Measurements from ENCODE around the gene RPL36A. TPM values are rescaled to one million over a fixed set of nuclear protein-coding genes. Genes with fewer than 3 reads are reported as not detected.

The RPL36A gene
- polyA plus RNA-seq, 6 donors from 2014 or later: 1,439 to 2,390 (median 1,883) TPM

- Mint-ChIP-seq H3K4me1 (peaks cover 33 to 53% (median 40%) of the 10 kb centered on the region in 3 donors), H3K27ac (peak overlapping the region in 5 of 6 donors; percentile 32 to 86 (median 73)), H3K9me3 (no peaks in the 10 kb centered on the region), H3K27me3 (no peaks in the 10 kb centered on the region), H3K36me3 (peaks cover 0 to 19% of the 10 kb centered on the region in 2 donors), H3K4me3 (peak overlapping the region; percentile 29 to 77 (median 56))
- ATAC-seq (ENCODE audit: low read depth in 2 of 2) (peak; percentile 80 to 83), DNase-seq (peak; percentile 59)
Measured at GRCh38 chrX:101370888-101371504, 19.8 kb upstream of the RPL36A start.

- ATAC-seq (ENCODE audit: low read depth in 2 of 2): peak; percentile 98 to 99
- H3K27me3 Mint-ChIP-seq: no peaks in the 10 kb centered on the region
- peak overlapping the region in 5 of 6 donors; percentile 66 to 95 (median 86) for H3K27ac Mint-ChIP-seq
- no peaks in the 10 kb centered on the region for H3K9me3 Mint-ChIP-seq
- peaks cover 0 to 30% of the 10 kb centered on the region in 2 donors for H3K36me3 Mint-ChIP-seq
- peaks cover 21 to 48% (median 28%) of the 10 kb centered on the region in 3 donors for H3K4me1 Mint-ChIP-seq
- peak; percentile 29 for DNase-seq
- H3K4me3 Mint-ChIP-seq: peak overlapping the region in 7 of 8 donors; percentile 50 to 86 (median 76)
Measured at GRCh38 chrX:101377547-101377946, 13.3 kb upstream of the RPL36A start.

- H3K27me3 Mint-ChIP-seq: no peaks in the 10 kb centered on the region
- peak overlapping the region; percentile 87 to 99 (median 97) for H3K4me3 Mint-ChIP-seq
- peak; percentile 49 to 53 for ATAC-seq (ENCODE audit: low read depth in 2 of 2)
- peaks cover 23 to 59% (median 30%) of the 10 kb centered on the region in 3 donors for H3K4me1 Mint-ChIP-seq
- H3K27ac Mint-ChIP-seq: peak overlapping the region; percentile 72 to 98 (median 80)
- peaks cover 0 to 7% of the 10 kb centered on the region in 2 donors for H3K36me3 Mint-ChIP-seq
- DNase-seq: peak; percentile 42
- no peaks in the 10 kb centered on the region for H3K9me3 Mint-ChIP-seq
Measured at GRCh38 chrX:101383679-101384205, 7.1 kb upstream of the RPL36A start.

GRCh38 chrX:101385026-101385684 is 5.7 kb upstream of the RPL36A start:
- Mint-ChIP-seq H3K27me3 (no peaks in the 10 kb centered on the region), H3K36me3 (no peaks in the 10 kb centered on the region), H3K9me3 (no peaks in the 10 kb centered on the region), H3K27ac (peak overlapping the region; percentile 87 to 98 (median 94)), H3K4me3 (peak overlapping the region; percentile 87 to 99 (median 97)), H3K4me1 (peaks cover 23 to 52% (median 25%) of the 10 kb centered on the region in 3 donors)
- DNase-seq (no peak), ATAC-seq (ENCODE audit: low read depth in 2 of 2) (no peak)

GRCh38 chrX:101385795-101386541 is 4.8 kb upstream of the RPL36A start, which contains the start of gene BTK:
BTK (minus strand) TSS chrX:101386191; CDS start chrX:101375284, 10,907 bp downstream.
- Mint-ChIP-seq H3K27me3 (no peaks in the 10 kb centered on the region), H3K9me3 (no peaks in the 10 kb centered on the region), H3K4me1 (peaks cover 23 to 57% (median 33%) of the 10 kb centered on the region in 3 donors), H3K36me3 (no peaks in the 10 kb centered on the region), H3K4me3 (peak within 1 kb of the TSS; percentile 87 to 99 (median 97)), H3K27ac (peak within 1 kb of the TSS; percentile 87 to 98 (median 96))
- DNase-seq (peak; percentile 68), ATAC-seq (ENCODE audit: low read depth in 2 of 2) (peak; percentile 68)

GRCh38 chrX:101386542-101386885 is 4.3 kb upstream of the RPL36A start:
- Mint-ChIP-seq H3K27ac (peak overlapping the region; percentile 87 to 98 (median 95)), H3K4me1 (peaks cover 23 to 58% (median 38%) of the 10 kb centered on the region in 3 donors), H3K36me3 (no peaks in the 10 kb centered on the region), H3K9me3 (no peaks in the 10 kb centered on the region), H3K4me3 (peak overlapping the region; percentile 87 to 99 (median 97)), H3K27me3 (no peaks in the 10 kb centered on the region)
- ATAC-seq (ENCODE audit: low read depth in 2 of 2): no peak
- DNase-seq: no peak

GRCh38 chrX:101388604-101389003 is 2.2 kb upstream of the RPL36A start:
- H3K36me3 Mint-ChIP-seq: no peaks in the 10 kb centered on the region
- no peaks in the 10 kb centered on the region for H3K9me3 Mint-ChIP-seq
- H3K4me3 Mint-ChIP-seq: peak overlapping the region in 1 of 8 donors; percentile 90
- ATAC-seq (ENCODE audit: low read depth in 2 of 2) (no peak), DNase-seq (no peak)
- H3K27me3 Mint-ChIP-seq: no peaks in the 10 kb centered on the region
- H3K4me1 Mint-ChIP-seq: peaks cover 25 to 60% (median 47%) of the 10 kb centered on the region in 3 donors
- H3K27ac Mint-ChIP-seq: peak overlapping the region in 1 of 6 donors; percentile 33

GRCh38 chrX:101391831-101392230 is 1.0 kb downstream of the RPL36A start:
- no peaks in the 10 kb centered on the region for H3K27me3 Mint-ChIP-seq
- H3K9me3 Mint-ChIP-seq: no peaks in the 10 kb centered on the region
- peak overlapping the region; percentile 93 to 100 (median 98) for H3K27ac Mint-ChIP-seq
- ATAC-seq (ENCODE audit: low read depth in 2 of 2) (no peak), DNase-seq (no peak)
- peaks cover 7 to 46% (median 31%) of the 10 kb centered on the region in 3 donors for H3K4me1 Mint-ChIP-seq
- peak overlapping the region; percentile 86 to 98 (median 96) for H3K4me3 Mint-ChIP-seq
- no peaks in the 10 kb centered on the region for H3K36me3 Mint-ChIP-seq

GRCh38 chrX:101393530-101394305 is 2.9 kb downstream of the RPL36A start:
- H3K27ac Mint-ChIP-seq: peak overlapping the region in 5 of 6 donors; percentile 42 to 84 (median 53)
- H3K27me3 Mint-ChIP-seq: no peaks in the 10 kb centered on the region
- H3K36me3 Mint-ChIP-seq: no peaks in the 10 kb centered on the region
- ATAC-seq (ENCODE audit: low read depth in 2 of 2) (no peak), DNase-seq (no peak)
- H3K9me3 Mint-ChIP-seq: no peaks in the 10 kb centered on the region
- no peak overlapping the region for H3K4me3 Mint-ChIP-seq
- H3K4me1 Mint-ChIP-seq: peaks cover 7 to 38% (median 31%) of the 10 kb centered on the region in 3 donors

GRCh38 chrX:101394372-101394771 is 3.6 kb downstream of the RPL36A start:
- DNase-seq (no peak), ATAC-seq (ENCODE audit: low read depth in 2 of 2) (no peak)
- H3K27ac Mint-ChIP-seq: peak overlapping the region in 3 of 6 donors; percentile 39 to 78 (median 53)
- H3K4me1 Mint-ChIP-seq: peaks cover 7 to 38% (median 31%) of the 10 kb centered on the region in 3 donors
- H3K9me3 Mint-ChIP-seq: peaks cover 0 to 1% (median 0%) of the 10 kb centered on the region in 7 donors
- peaks cover 0 to 2% of the 10 kb centered on the region in 2 donors for H3K36me3 Mint-ChIP-seq
- no peaks in the 10 kb centered on the region for H3K27me3 Mint-ChIP-seq
- no peak overlapping the region for H3K4me3 Mint-ChIP-seq

- Mint-ChIP-seq H3K27ac (peak overlapping the region in 4 of 6 donors; percentile 33 to 69 (median 64)), H3K4me3 (no peak overlapping the region), H3K4me1 (peaks cover 7 to 30% (median 23%) of the 10 kb centered on the region in 3 donors), H3K36me3 (peaks cover 0 to 10% of the 10 kb centered on the region in 2 donors), H3K9me3 (peaks cover 0 to 1% (median 0%) of the 10 kb centered on the region in 7 donors), H3K27me3 (no peaks in the 10 kb centered on the region)
- DNase-seq (no peak), ATAC-seq (ENCODE audit: low read depth in 2 of 2) (no peak)
Measured at GRCh38 chrX:101395789-101396188, 5.0 kb downstream of the RPL36A start.

GRCh38 chrX:101397779-101398178 is 7.0 kb downstream of the RPL36A start:
- Mint-ChIP-seq H3K4me3 (no peak overlapping the region), H3K27ac (peak overlapping the region in 1 of 6 donors; percentile 59), H3K27me3 (no peaks in the 10 kb centered on the region), H3K4me1 (peaks cover 0 to 12% (median 5%) of the 10 kb centered on the region in 3 donors), H3K9me3 (peaks cover 0 to 1% (median 0%) of the 10 kb centered on the region in 7 donors), H3K36me3 (peaks cover 0 to 10% of the 10 kb centered on the region in 2 donors)
- DNase-seq (no peak), ATAC-seq (ENCODE audit: low read depth in 2 of 2) (no peak)
